Neuron (in vitro differentiated cells): ENCODE measurements around the gene ADAMTS17.

Source experiments
- H2AFZ ChIP-seq: one replicate; pipeline ENCODE4 v1.6.1; 2013; ENCODE audit warnings: low read depth, mild to moderate bottlenecking, inconsistent platforms, low read length, moderate library complexity
- H3K27me3 ChIP-seq: one replicate; pipeline ENCODE4 v1.6.1; 2013; ENCODE audit warnings: low read length; ENCODE audit not compliant: insufficient read depth
- H3K36me3 ChIP-seq: one replicate; pipeline ENCODE4 v1.6.1; 2013; ENCODE audit warnings: low read length; ENCODE audit not compliant: insufficient read depth
- H3K4me1 ChIP-seq: one replicate; pipeline ENCODE4 v1.6.1; 2013; ENCODE audit warnings: low read length; ENCODE audit not compliant: insufficient read depth
- H3K4me3 ChIP-seq: 2 replicates; pipeline ENCODE4 v1.5.1; 2013; ENCODE audit warnings: mild to moderate bottlenecking, low read length, moderate library complexity
- H3K9me3 ChIP-seq: one replicate; pipeline ENCODE4 v1.6.1; 2013; ENCODE audit warnings: low read length

The ADAMTS17 gene

GRCh38 chr15:100103828-100104227 lies 237.9 kb downstream of the ADAMTS17 start:
- H3K4me3 ChIP-seq, result no peak overlapping the region
- H3K27me3 ChIP-seq, result no peaks in the 10 kb centered on the region
- H3K4me1 ChIP-seq, result no peaks in the 10 kb centered on the region
- no peaks in the 10 kb centered on the region for H3K9me3 ChIP-seq
- no peaks in the 10 kb centered on the region for H3K36me3 ChIP-seq
- no peak overlapping the region for H2AFZ ChIP-seq

DNA sequence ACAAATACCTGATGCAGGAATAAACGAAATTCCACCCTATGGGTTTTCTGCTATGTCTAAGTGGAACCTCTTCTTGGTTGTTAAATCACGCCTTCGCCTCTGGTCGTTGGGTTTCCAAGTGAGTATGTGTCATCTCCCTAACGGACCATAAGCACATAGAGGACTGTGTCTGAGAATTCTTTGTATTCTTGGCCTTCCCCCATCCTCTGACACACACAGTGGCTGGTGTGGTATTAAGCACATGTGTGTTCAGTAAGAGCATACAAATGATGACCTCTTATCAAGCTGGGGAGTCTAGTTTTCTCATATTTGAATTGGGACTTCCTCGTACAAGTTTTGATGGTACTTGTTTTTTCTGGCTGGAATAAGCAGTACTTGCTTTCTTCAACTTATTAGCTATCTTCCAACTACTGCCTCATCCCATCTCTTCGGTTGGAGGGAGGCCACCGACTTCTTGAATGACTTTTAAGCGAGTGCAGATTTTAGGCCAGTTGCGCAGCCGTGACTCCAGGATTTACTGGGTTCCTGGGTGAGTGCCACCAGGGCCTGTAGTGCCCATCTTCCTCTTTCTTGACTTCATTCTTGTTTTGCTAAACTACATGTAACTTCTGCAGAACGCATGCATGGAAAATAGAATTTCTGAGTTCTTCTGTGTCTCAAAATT lies 240.2 kb downstream of the ADAMTS17 start:
- no peaks in the 10 kb centered on the region for H3K27me3 ChIP-seq
- no peaks in the 10 kb centered on the region for H3K9me3 ChIP-seq
- H3K4me3 ChIP-seq, result no peak overlapping the region
- no peaks in the 10 kb centered on the region for H3K36me3 ChIP-seq
- H2AFZ ChIP-seq, result no peak overlapping the region
- H3K4me1 ChIP-seq, result no peaks in the 10 kb centered on the region

DNA sequence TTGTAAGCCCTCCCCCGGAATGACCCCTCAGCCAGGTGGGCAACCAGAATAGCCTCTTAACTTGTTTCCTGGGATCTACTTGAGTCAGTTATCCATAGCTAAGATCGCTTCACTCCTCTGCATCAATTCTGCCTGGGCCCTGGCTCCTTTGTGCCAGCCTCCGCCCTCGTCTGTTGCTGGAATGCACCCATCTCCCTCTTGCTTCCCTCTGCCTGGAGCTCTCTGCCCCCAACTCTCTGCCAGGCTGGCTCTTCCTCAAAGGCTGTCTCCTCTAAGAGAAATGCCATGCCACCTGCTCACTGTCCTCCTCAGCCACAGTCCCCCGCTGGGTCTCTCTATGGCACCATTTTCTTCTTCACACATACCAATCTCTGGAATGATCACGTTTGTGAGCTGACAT lies 240.8 kb downstream of the ADAMTS17 start:
- Histone ChIP-seq H3K27me3 (no peaks in the 10 kb centered on the region), H3K4me1 (no peaks in the 10 kb centered on the region), H3K36me3 (no peaks in the 10 kb centered on the region), H3K9me3 (no peaks in the 10 kb centered on the region), H3K4me3 (no peak overlapping the region), H2AFZ (no peak overlapping the region)

DNA sequence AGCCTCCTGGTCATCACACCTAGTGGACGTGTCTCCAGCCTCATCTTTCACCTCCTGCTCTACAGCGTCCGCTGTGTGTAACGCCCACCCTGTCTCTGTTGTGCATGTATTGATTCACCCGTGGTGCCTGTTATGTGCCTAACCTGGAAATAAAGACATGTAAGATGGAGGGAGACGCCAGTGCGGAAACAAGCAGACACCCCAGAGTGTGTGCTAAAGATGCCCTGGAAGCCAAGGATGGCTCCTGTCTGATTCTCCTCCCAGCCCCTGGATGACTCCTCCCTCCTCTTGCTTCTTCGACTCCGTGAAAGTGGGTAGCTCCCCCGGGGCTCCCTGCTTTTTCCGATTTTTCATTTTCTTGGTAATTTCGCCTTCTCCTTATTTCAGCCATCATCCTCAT lies 241.8 kb downstream of the ADAMTS17 start:
- Histone ChIP-seq H2AFZ (no peak overlapping the region), H3K9me3 (no peaks in the 10 kb centered on the region)

GRCh38 chr15:100098705-100099104 lies 243.1 kb downstream of the ADAMTS17 start:
- no peaks in the 10 kb centered on the region for H3K4me1 ChIP-seq
- H3K4me3 ChIP-seq, result no peak overlapping the region
- no peak overlapping the region for H2AFZ ChIP-seq
- no peaks in the 10 kb centered on the region for H3K36me3 ChIP-seq
- H3K27me3 ChIP-seq, result no peaks in the 10 kb centered on the region
- no peaks in the 10 kb centered on the region for H3K9me3 ChIP-seq

More for the DNA sequence above, 241.8 kb downstream of the ADAMTS17 start:
- Histone ChIP-seq H3K27me3 (no peaks in the 10 kb centered on the region), H3K36me3 (no peaks in the 10 kb centered on the region), H3K4me1 (no peaks in the 10 kb centered on the region), H3K4me3 (no peak overlapping the region)

DNA sequence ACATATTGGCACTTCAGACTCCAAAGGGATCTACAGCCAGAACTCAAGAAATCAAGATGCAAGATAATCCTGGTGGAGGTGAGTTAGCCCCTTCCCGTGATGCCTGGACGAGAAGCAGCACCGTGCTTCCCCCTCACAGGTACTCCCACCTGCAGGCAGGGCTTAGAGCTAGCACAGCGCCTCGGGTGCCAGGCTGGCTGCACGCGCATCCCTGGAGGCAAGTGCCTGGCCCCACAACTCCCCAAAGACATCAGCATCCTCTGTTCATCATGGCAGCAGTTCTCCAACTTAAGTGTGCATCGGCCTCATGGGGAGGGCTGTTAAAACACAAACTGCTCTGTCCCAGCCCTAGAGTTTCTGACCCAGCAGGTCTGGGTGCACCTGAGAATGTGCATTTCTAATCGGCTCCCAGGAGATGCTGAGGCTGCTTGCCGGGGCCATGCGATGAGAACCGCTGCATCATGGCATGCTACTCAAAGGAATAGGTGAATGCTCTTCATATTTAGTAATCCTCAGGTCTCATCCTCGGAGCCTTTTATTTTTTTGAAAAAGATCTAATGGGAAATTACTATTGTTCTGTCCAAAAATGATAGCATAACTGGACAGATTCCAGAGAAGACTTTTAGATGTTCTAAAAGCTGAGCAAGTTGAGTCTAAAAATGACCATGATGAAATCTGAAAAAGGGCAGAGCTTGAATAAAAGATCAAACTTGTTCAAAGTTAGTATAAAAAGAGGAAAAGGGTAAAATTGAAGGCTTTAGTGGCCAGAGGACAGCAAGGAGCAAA lies 244.2 kb downstream of the ADAMTS17 start:
- no peaks in the 10 kb centered on the region for H3K27me3 ChIP-seq
- H3K9me3 ChIP-seq, result no peaks in the 10 kb centered on the region
- H3K4me3 ChIP-seq, result no peak overlapping the region
- no peak overlapping the region for H2AFZ ChIP-seq
- no peaks in the 10 kb centered on the region for H3K36me3 ChIP-seq
- no peaks in the 10 kb centered on the region for H3K4me1 ChIP-seq

DNA sequence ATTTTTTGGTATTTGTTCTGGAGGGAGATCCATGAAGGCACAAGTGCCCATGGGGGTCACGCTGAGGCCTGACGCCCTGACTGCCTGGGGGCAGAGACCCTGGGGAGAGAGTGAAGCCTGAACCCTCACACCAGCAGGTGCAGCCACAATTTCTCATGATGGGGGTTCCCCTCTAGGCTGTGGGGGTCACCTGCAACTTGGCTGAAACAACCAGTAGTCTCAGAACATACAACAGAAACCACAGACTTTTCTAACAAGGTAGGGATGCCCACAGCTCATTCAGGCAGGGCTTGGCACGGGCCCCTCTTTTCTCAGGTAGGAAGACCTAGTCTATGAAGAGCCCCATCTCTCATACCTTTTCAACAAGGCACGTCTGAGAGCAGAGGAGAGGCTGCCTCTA lies 245.1 kb downstream of the ADAMTS17 start:
- Histone ChIP-seq H3K36me3 (no peaks in the 10 kb centered on the region), H2AFZ (no peak overlapping the region), H3K4me1 (no peaks in the 10 kb centered on the region), H3K27me3 (no peaks in the 10 kb centered on the region), H3K9me3 (no peaks in the 10 kb centered on the region), H3K4me3 (no peak overlapping the region)

DNA sequence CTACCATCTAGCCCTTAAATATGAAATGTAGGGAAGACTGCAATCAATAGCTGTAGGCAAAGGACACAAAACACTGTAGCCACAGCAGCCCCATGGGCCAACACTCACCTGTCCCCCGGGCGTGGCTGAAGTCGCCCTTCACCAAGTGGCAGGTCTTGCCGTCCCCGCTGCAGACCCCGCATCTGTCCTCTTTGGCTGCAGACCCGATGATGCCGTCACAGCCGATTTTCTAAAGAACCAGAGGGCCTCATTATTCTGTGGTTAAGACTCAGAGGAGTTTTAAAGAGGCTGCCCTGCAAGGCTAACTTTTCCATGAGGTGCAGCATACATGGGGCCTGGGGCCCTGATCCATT lies 245.6 kb downstream of the ADAMTS17 start:
- Histone ChIP-seq H3K4me3 (no peak overlapping the region), H3K36me3 (no peaks in the 10 kb centered on the region), H3K27me3 (no peaks in the 10 kb centered on the region), H3K9me3 (no peaks in the 10 kb centered on the region), H3K4me1 (no peaks in the 10 kb centered on the region), H2AFZ (no peak overlapping the region)

DNA sequence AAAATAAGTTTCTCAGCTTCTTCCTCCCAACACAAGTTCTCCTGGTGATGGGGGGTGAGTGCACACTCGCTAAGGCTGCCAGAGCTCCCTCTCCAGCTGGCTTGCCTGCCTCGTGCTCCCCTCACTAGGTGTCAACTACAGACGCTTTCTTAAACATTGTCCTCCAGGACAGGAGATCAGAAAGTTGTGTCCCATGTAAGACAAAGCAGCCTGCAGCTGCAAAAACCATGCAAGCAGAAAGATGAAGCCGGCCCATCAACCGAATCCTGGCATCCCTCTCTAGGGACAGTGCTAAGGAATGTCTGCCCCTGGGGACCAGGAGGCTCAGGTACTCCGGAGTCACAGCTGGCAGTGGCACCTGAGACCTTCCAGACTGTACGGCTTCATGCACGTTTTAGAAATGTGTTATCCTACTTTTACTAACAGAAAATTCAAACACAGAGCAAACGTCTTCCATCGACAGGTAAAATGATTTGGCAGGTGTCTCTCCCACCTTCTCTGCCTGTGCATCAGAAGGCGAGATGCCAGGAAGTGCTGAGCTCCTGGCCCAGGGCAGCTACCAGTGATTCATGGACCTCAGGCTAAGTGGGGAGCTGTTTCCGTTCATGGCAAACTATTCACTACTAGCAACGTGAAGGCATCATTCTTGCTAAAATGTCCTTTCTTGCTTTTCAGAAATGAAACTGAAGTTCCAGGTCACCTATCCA lies 246.1 kb downstream of the ADAMTS17 start:
- Histone ChIP-seq H3K9me3 (no peaks in the 10 kb centered on the region), H3K4me3 (no peak overlapping the region), H3K27me3 (no peaks in the 10 kb centered on the region), H3K4me1 (no peaks in the 10 kb centered on the region), H3K36me3 (no peaks in the 10 kb centered on the region), H2AFZ (no peak overlapping the region)

DNA sequence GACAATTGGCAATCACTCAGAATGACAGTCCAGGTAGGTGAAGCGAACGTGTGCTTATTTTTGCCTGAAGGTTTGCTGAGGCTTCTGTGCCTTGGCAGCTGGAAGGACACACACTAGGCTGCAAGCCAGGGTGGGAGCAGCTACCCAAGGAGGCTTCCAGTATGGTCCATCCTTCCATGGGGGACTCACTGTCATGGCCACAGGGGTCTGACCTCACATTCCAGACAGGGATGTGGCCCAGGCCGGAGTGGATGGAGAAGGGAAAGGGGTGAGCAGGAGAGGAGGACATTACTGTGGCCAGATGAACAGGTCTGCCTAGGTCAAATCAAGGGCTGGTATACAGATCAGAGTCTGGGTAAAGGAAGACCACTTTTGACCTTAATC lies 247.7 kb downstream of the ADAMTS17 start:
- H3K36me3 ChIP-seq, result no peaks in the 10 kb centered on the region
- no peaks in the 10 kb centered on the region for H3K9me3 ChIP-seq
- no peaks in the 10 kb centered on the region for H3K27me3 ChIP-seq

DNA sequence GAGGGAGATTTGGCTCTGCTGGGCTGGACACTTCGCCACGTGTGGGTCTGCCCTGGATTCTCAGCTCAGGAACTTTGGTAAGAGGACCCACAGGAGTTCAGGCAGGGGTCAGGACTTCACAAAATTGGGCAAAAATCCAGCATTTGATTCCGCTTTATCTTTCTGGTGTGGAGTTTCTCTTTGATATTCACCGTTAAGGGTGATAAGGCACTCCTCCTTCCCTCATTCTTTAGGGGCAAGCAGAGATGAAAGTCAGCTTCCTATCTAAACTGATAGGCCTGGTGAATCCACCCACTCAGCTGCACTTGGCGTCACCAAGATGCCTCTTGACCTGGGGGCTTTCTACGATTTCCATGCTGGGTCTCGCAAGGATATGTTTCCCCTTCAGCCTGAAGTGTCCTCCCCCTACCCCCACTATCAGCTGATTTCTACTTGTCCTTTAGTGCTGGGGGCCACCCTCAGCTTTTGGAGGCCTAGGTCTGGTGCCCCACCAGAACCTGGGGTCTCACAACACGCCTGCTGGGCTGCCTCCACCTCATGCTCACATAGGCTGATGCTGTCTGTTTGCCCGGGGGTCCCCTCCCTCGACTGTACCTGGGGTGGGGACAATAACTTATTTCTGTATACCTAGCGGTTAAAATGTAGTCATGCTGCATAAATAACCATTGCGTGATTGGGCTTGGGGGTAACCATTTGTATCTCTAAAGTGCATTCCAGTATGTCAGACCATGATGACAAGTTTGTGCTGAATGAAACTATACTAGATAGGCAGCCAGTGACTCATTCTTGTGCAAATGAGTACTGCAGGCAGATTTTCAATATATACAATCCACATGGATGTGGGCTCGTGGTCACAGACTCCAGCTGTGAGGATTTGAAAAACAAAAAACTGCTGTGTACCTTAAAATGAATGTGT lies 248.3 kb downstream of the ADAMTS17 start:
- Histone ChIP-seq H3K4me1 (no peaks in the 10 kb centered on the region), H3K4me3 (no peak overlapping the region), H3K9me3 (no peaks in the 10 kb centered on the region), H2AFZ (no peak overlapping the region), H3K27me3 (no peaks in the 10 kb centered on the region), H3K36me3 (no peaks in the 10 kb centered on the region)

More for the DNA sequence above, 247.7 kb downstream of the ADAMTS17 start:
- H2AFZ ChIP-seq, result no peak overlapping the region
- no peak overlapping the region for H3K4me3 ChIP-seq
- no peaks in the 10 kb centered on the region for H3K4me1 ChIP-seq

GRCh38 chr15:100092034-100092433 lies 249.7 kb downstream of the ADAMTS17 start:
- no peaks in the 10 kb centered on the region for H3K36me3 ChIP-seq
- no peak overlapping the region for H3K4me3 ChIP-seq
- no peaks in the 10 kb centered on the region for H3K9me3 ChIP-seq
- no peaks in the 10 kb centered on the region for H3K27me3 ChIP-seq
- H3K4me1 ChIP-seq, result no peaks in the 10 kb centered on the region
- no peak overlapping the region for H2AFZ ChIP-seq
